Measurements from ENCODE around the gene MAP3K13. TPM values are rescaled to one million over a fixed set of nuclear protein-coding genes. Genes with fewer than 3 reads are reported as not detected.

Gene MAP3K13
- total and polyA plus RNA-seq, 12 donors, result 30.1 to 66.0 (median 46.4) TPM

GRCh38 chr3:185508335-185508991 is 145.5 kb downstream of the MAP3K13 start:
- no peak for DNase-seq
- peaks cover 0 to under 1% of the 10 kb centered on the region in 2 donors for H3K4me1 ChIP-seq (replicated peaks in 1 of 2)
- H3K27ac ChIP-seq, result no peak overlapping the region
- H3K27me3 ChIP-seq, result no peaks in the 10 kb centered on the region
- 54 to 65% (median 59%) methylated on average over 19 of the region's 19 CpGs for WGBS, 4 donors
- H3K4me3 ChIP-seq, result no peak overlapping the region
- no peaks in the 10 kb centered on the region for H3K9me3 ChIP-seq (replicated peaks in 1 of 3)
- intact Hi-C loops (cut with DNase I), result loop anchor here in 1 of 2 donors (10.0 kb wide), 1 partner anchor 46 kb away; the partner anchor contains the start of gene LIPH
- no peak for TF ChIP-seq POLR2A (IDR thresholded peaks at IDR 0.05)
- TF ChIP-seq, protein P1, sequence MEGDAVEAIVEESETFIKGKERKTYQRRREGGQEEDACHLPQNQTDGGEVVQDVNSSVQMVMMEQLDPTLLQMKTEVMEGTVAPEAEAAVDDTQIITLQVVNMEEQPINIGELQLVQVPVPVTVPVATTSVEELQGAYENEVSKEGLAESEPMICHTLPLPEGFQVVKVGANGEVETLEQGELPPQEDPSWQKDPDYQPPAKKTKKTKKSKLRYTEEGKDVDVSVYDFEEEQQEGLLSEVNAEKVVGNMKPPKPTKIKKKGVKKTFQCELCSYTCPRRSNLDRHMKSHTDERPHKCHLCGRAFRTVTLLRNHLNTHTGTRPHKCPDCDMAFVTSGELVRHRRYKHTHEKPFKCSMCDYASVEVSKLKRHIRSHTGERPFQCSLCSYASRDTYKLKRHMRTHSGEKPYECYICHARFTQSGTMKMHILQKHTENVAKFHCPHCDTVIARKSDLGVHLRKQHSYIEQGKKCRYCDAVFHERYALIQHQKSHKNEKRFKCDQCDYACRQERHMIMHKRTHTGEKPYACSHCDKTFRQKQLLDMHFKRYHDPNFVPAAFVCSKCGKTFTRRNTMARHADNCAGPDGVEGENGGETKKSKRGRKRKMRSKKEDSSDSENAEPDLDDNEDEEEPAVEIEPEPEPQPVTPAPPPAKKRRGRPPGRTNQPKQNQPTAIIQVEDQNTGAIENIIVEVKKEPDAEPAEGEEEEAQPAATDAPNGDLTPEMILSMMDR (IDR thresholded peaks at IDR 0.05), result no peak
- H3K36me3 ChIP-seq (replicated peaks in 1 of 2), result no peaks in the 10 kb centered on the region

DNA sequence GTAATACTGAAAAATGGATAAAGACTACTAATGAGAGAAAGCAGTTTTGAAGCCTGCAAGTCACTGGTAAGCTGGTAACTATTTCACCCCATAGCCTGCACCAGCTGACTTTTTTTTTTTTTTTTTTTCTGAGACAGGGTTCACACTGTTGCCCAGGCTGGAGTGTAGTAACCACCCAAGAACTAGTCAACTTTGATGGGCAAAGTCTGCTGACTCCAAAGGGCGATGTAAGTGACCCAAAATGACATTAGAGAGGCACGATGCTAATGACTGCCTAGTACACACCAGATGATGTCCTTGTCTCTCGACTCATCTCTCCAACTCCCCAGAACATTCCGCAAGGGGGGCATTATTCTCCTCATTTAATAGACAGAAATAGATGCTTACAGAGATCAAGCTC is 148.8 kb downstream of the MAP3K13 start:
- intact Hi-C loops (cut with DNase I), result no loop called here
- no peak for DNase-seq
- 78 to 88% (median 86%) methylated on average over 4 of the region's 4 CpGs for WGBS, 4 donors
- no peaks in the 10 kb centered on the region for H3K27me3 ChIP-seq
- H3K36me3 ChIP-seq (replicated peaks in 1 of 2), result no peaks in the 10 kb centered on the region
- no peak overlapping the region for H3K4me3 ChIP-seq
- no peaks in the 10 kb centered on the region for H3K4me1 ChIP-seq (replicated peaks in 1 of 2)
- no peaks in the 10 kb centered on the region for H3K9me3 ChIP-seq (replicated peaks in 1 of 3)
- TF ChIP-seq POLR2A (IDR thresholded peaks at IDR 0.05), result no peak
- TF ChIP-seq, protein P1 (IDR thresholded peaks at IDR 0.05), result no peak
- H3K27ac ChIP-seq, result no peak overlapping the region

DNA sequence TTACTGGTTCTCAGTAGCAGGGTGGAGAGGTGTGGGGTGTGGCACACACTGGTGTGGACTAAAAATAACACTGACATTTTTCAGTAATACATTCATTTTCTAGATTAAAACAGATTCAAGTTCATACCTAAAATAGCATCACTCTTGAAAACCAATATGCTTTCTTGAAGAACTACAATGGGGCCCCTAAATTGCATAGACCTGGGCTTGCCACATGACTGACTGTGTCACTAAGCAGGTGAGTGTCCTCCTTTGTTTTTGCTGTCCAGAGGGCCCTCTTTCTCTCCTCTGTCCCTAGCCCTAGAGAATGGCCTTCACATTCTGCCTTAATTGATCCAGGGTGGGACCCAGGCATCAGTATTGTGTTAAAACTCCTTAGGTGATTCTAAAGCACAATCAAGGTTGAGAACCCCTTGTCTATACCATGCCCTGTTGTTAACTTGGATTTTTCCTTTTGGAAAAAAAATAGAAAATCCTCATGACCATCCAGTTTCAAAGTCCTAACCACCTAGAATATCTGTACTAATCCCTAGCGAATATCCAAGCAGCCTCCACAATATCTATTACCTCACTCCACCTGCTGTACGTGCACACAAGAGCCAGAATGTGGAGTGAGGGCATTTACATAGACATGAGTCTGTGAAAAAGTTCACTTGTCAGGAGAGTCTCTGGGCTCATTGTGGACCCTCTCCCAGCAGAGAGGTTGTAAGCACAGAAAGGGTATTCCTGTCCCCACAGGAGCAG is 154.6 kb downstream of the MAP3K13 start:
- Histone ChIP-seq H3K9me3 (replicated peaks in 1 of 3) (no peaks in the 10 kb centered on the region), H3K4me1 (replicated peaks in 1 of 2) (no peaks in the 10 kb centered on the region), H3K27ac (no peak overlapping the region), H3K4me3 (no peak overlapping the region), H3K27me3 (no peaks in the 10 kb centered on the region), H3K36me3 (replicated peaks in 1 of 2) (no peaks in the 10 kb centered on the region)
- WGBS, 4 donors, result 79 to 84% (median 83%) methylated on average over 2 of the region's 2 CpGs
- intact Hi-C loops (cut with DNase I), result no loop called here
- TF ChIP-seq, protein P1 (IDR thresholded peaks at IDR 0.05), result no peak
- no peak for TF ChIP-seq POLR2A (IDR thresholded peaks at IDR 0.05)
- no peak for DNase-seq

DNA sequence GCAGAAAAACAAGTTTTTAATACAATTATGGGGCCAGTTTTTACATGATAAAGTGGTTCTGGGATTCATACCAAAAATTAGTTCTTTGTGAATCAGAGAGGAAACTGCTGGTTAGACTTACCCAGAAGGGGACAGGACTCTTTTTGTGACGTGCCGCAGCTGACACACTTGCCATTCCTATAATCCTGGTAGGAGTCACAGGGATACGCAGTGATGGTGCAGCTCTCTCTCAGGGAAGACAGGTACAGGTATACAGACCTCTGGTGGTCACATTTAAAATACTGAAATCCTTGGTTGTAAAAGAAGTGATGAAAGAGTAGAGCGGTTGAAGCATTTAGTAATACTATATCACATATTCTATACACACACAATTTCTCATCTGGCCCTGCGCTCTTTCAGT is 156.1 kb downstream of the MAP3K13 start:
- Histone ChIP-seq H3K4me3 (no peak overlapping the region), H3K9me3 (replicated peaks in 1 of 3) (no peaks in the 10 kb centered on the region), H3K27me3 (no peaks in the 10 kb centered on the region), H3K36me3 (replicated peaks in 1 of 2) (no peaks in the 10 kb centered on the region), H3K27ac (no peak overlapping the region), H3K4me1 (replicated peaks in 1 of 2) (no peaks in the 10 kb centered on the region)
- intact Hi-C loops (cut with DNase I), result no loop called here
- 69 to 82% (median 73%) methylated on average over 5 of the region's 5 CpGs for WGBS, 4 donors
- no peak for DNase-seq
- TF ChIP-seq, protein P1 (IDR thresholded peaks at IDR 0.05), result no peak
- no peak for TF ChIP-seq POLR2A (IDR thresholded peaks at IDR 0.05)

All from adrenal gland (tissue), 12 donors.